Measurements from ENCODE around the gene LAMP5.

LAMP5 gene

DNA sequence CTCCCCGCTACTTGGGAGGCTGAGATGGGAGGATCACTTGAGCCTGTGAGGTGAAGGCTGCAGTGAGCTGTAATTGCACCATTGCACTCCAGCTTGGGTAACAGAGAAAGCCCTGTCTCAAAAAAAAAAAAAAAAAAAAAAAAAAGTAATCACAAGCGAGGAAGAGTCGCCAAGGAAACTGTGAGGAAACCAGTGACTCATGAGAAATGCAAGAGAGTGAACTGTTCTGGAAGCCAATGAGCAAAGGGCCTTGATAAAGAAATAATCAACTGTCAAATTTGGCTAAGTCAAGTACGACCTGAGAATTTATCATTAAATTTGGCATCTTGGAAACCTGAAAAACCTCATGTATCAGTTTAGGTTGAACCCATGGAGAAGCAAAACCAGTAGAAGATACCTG lies 16.1 kb upstream of the LAMP5 start:
- no peak for DNase-seq (ENCODE audit: low spot score)
- Histone ChIP-seq H3K4me3 (no peak overlapping the region), H3K27ac (no peak overlapping the region)
- TF ChIP-seq, protein P1, sequence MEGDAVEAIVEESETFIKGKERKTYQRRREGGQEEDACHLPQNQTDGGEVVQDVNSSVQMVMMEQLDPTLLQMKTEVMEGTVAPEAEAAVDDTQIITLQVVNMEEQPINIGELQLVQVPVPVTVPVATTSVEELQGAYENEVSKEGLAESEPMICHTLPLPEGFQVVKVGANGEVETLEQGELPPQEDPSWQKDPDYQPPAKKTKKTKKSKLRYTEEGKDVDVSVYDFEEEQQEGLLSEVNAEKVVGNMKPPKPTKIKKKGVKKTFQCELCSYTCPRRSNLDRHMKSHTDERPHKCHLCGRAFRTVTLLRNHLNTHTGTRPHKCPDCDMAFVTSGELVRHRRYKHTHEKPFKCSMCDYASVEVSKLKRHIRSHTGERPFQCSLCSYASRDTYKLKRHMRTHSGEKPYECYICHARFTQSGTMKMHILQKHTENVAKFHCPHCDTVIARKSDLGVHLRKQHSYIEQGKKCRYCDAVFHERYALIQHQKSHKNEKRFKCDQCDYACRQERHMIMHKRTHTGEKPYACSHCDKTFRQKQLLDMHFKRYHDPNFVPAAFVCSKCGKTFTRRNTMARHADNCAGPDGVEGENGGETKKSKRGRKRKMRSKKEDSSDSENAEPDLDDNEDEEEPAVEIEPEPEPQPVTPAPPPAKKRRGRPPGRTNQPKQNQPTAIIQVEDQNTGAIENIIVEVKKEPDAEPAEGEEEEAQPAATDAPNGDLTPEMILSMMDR (IDR thresholded peaks at IDR 0.05), result no peak

DNA sequence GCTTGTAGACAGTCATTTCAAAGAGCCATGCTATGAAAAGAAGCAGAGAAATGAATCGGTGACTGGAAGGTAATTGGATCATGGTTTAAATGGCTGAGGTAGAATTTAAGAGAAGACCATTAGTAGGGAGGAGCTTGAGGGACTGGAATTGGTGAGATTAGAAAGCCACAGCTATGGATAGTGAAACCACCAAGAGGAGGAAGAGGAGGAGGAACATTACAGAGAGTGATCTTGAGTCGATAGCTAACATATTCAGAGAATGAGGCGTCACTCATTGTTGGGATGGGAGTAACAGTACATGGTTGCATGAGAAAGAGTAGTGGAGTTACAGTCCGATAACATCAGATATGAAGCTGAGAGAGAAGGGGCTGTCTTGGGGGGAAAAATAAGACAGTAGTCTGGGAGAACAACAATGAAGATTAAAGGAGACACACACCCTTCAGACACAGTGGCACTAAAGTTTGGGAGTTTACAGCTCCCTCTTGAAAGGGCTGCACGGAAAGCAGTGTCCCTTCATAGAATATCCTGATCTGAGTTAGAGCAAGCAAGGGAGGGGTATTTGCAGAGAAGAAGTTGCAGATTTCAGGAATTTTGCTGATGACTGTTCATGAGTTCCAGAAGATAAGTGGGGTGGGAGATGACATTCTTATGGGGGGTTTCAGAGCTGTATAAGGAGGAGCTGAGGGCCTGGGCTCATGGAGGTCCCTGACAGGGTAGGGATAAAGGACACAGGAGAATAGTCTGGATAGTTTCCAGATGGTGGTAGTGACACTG lies 15.1 kb upstream of the LAMP5 start:
- Histone ChIP-seq H3K27ac (no peak overlapping the region), H3K4me3 (no peak overlapping the region)
- DNase-seq (ENCODE audit: low spot score), result no peak
- TF ChIP-seq, protein P1 (IDR thresholded peaks at IDR 0.05), result no peak

DNA sequence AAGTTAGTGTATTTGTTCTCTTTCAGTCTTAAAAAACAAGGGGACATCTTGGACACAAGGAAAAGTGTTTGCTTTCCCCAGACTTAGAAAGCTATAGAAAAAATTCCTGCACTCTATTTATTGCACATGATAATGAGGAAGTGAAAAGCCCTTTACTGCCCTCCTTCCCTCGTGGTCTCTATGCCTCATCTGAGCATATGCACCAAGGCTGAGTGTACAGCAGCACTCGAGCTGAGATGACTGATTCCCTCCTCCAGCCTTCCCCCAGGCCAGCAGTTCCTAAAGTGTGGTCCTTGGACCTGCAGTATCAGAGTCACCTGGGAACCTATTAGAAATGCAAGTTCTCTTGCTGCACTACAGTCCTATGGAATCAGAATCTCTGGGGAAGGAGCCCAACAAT lies 14.3 kb upstream of the LAMP5 start:
- Histone ChIP-seq H3K27ac (no peak overlapping the region), H3K4me3 (no peak overlapping the region)
- no peak for DNase-seq (ENCODE audit: low spot score)
- TF ChIP-seq, protein P1 (IDR thresholded peaks at IDR 0.05), result peak; percentile 17

DNA sequence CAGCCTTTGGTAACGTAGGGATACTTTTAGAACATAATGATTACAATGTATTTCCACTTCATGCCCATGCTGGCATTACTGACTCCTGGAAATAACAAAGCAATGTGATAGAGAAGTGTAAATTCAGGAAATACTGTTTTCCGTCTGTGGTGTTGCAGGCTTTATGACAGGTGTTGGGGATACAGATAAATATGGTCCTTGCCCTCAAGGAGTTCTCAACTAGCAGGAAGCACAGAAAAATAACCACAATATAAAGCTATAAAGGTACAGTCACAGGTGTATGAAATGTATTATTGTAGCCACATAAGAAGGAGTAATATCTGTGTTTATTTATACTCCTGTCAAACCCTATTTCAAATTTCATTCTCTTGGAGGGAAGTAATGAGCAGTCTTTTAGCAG lies 12.9 kb upstream of the LAMP5 start:
- no peak overlapping the region for H3K27ac ChIP-seq
- no peak overlapping the region for H3K4me3 ChIP-seq
- TF ChIP-seq, protein P1 (IDR thresholded peaks at IDR 0.05), result no peak
- no peak for DNase-seq (ENCODE audit: low spot score)

DNA sequence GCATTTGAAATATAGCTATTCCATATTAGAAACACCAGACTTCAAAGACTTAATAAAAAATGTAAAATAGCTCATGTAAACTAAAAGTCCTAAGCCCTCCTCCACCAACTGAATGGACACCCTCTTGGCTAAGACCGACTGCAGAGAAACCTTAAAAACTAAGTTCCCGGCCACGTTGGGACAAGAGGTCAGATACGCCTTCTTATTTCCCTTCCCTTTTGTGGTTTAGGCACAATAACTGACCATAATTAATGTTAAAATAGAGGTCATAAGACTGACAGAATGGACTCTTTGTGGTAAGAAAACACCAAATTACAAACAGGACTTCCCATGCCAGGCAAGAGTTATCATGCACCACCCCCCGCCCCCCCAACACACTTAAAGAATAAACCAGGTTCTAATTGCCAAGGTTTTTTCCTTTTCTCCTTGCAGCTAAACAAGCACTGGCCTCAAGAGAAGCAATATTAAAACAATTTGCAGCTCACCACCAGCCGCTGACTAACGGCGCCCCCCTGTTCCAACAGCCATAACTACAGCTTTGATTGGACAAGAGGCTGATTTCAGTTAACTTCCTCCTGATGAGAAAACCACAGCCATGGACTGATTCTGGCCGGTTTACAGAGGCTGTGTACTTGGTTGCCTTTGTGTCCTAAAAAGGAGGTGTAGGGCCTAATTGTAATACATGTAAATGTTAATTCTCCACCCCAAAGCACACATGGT lies 10.7 kb upstream of the LAMP5 start:
- Histone ChIP-seq H3K4me3 (no peak overlapping the region), H3K27ac (no peak overlapping the region)
- TF ChIP-seq, protein P1 (IDR thresholded peaks at IDR 0.05), result no peak
- no peak for DNase-seq (ENCODE audit: low spot score)

DNA sequence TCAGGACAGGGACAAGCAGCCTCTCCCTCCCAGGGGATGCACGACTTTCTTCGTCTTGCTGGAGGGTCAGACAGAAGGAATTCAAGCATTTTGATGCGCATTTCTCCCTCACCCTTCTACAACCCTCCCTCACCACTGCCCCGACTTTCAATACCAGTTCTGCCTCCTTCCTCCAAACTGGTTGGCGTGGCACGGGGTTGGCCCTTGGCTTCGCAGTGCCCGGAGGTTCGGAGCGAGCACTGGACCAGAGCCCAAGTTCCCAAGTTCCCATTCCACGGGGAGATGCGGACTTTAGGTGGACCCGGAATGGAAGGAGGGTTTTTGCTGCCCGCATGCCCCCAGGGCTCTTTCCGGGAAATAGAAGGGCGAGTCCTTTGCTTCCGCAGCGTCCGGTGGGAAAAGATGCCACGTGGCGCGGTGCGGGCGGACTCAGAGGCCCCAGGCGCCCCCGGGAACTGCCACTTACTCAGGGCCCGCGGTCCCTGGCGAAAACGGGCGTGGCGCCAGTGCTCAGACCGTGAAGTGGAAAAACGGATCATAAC lies 8.0 kb upstream of the LAMP5 start:
- peak overlapping the region; percentile 32 for H3K4me3 ChIP-seq
- TF ChIP-seq, protein P1 (IDR thresholded peaks at IDR 0.05), result no peak
- DNase-seq (ENCODE audit: low spot score), result no peak

More for the DNA sequence above, 8.0 kb upstream of the LAMP5 start:
- H3K27ac ChIP-seq, result no peak overlapping the region
